Tibial nerve (tissue), 4 donors: Measurements from ENCODE around the gene CASZ1. TPM values are rescaled to one million over a fixed set of nuclear protein-coding genes. Genes with fewer than 3 reads are reported as not detected.

Source experiments
- DNase-seq, 2 donors: peaks; one replicate each; pipeline ENCODE4 v3.0.0-alpha.2; 2019; ENCODE audit warnings: low spot score in 2 of 2
- H3K27ac ChIP-seq, 4 donors: fragments of 200-600 bp; sonication (generic) in 3 of 4; one replicate each; pipeline ENCODE4 v1.5.1; 2017 to 2019; ENCODE audit warnings: mild to moderate bottlenecking in 1 of 4
- H3K27me3 ChIP-seq, 2 donors: fragments of 200-600 bp; sonication (generic) in 1 of 2; one replicate each; pipeline versions ENCODE4 v1.5.1 to v1.6.0; 2017 to 2019
- H3K36me3 ChIP-seq, 3 donors: fragments of 200-600 bp; sonication (generic); one replicate each; pipeline ENCODE4 v1.5.1; 2018 to 2019
- H3K4me1 ChIP-seq, 4 donors: fragments of 200-600 bp; sonication (generic) in 3 of 4; one replicate each; pipeline ENCODE4 v1.5.1; 2017 to 2019
- H3K4me3 ChIP-seq, 4 donors: fragments of 200-600 bp; sonication (generic) in 3 of 4; one replicate each; pipeline ENCODE4 v1.5.1; 2017 to 2019; ENCODE audit warnings: mild to moderate bottlenecking in 1 of 4, moderate library complexity in 1 of 4
- H3K9me3 ChIP-seq, 4 donors: fragments of 200-600 bp; sonication (generic) in 3 of 4; one replicate each; pipeline ENCODE4 v1.5.1; 2017 to 2019
- CTCF ChIP-seq, 5 experiments: fragments of 200-600 bp in 3 of 5; fragments of 450-650 bp in 2 of 5; sonication (generic) in 3 of 5; IDR thresholded peaks; one replicate each; pipeline ENCODE4 v1.5.1; 2016 to 2019; ENCODE audit warnings: antibody characterized with exemption in 5 of 5, mild to moderate bottlenecking in 3 of 5, moderate library complexity in 2 of 5
- EP300 ChIP-seq, 2 donors: sonication (generic); formaldehyde crosslinking; IDR thresholded peaks; one replicate each; pipeline ENCODE4 v1.6.1; 2017; ENCODE audit warnings: antibody characterized with exemption in 2 of 2, mild to moderate bottlenecking in 1 of 2
- POLR2A ChIP-seq, 2 donors: fragments of 450-650 bp; IDR thresholded peaks; one replicate each; pipeline ENCODE4 v1.6.1; 2017; ENCODE audit warnings: antibody characterized with exemption in 2 of 2, mild to moderate bottlenecking in 2 of 2, moderate library complexity in 2 of 2
- WGBS, 2 donors: methylation state at CpG; one replicate each; pipeline ENCODE4 v1.1.5; 2018; 5-methylcytosine and 5-hydroxymethylcytosine counted together
- total RNA-seq, 4 donors: library from RNA; depleted of rRNA; stranded (reverse); fragments of >200 nt; gene quantifications; one replicate each; pipeline ENCODE4 v1.1.0, GENCODE V29; 2016

Gene CASZ1
- total RNA-seq, 4 donors from 2014 or later: 1.7 to 7.5 (median 5.1) TPM

GRCh38 chr1:10784998-10785727 lies 11.3 kb downstream of the CASZ1 start:
- Histone ChIP-seq H3K27ac (no peak overlapping the region), H3K27me3 (peaks cover 0 to 79% of the 10 kb centered on the region in 2 donors), H3K4me3 (no peak overlapping the region), H3K36me3 (no peaks in the 10 kb centered on the region), H3K4me1 (no peaks in the 10 kb centered on the region), H3K9me3 (no peaks in the 10 kb centered on the region)
- TF ChIP-seq EP300 (IDR thresholded peaks at IDR 0.05) (no peak), POLR2A (IDR thresholded peaks at IDR 0.05) (no peak), CTCF (IDR thresholded peaks at IDR 0.05) (no peak)
- no peak for DNase-seq
- 69 to 71% methylated on average over 11 of the region's 11 CpGs for WGBS, 2 donors

DNA sequence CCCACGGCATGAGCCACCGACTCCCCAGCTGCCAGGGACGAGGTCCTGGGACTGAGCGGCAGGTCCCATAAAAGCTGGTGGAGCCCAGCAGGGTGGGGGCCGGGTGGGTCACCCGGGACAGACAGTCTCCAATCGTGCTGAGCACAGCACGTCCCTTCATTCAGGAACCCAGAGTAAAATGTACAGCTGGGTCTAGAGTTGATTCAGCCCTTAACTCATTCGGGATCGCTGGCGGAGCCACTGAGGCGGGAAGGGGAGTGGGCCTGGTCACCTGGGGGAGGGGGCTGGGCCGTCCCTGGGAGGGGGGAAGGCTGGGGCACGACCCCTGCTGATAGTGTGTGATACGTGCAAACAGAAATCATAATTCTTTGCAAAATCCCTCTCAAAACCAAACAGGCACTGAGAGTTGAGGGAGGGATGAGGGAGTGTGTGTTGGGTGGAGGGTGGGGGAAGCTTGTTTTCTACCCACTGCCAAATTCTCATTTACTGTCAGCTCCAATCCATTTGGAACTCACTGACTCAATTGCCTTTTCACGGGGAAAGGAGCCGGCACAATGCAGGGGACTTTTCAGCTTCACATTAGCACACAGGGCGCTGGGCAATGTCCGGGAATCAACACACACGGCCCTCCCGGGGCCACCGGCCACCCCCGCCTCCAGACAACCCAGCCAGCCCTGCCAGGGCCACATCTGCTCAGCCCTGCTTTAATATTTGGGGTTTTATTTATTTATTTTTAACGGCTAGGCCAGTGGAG lies 13.8 kb downstream of the CASZ1 start:
- Histone ChIP-seq H3K4me1 (no peaks in the 10 kb centered on the region), H3K27ac (no peak overlapping the region), H3K4me3 (no peak overlapping the region), H3K9me3 (no peaks in the 10 kb centered on the region), H3K27me3 (peaks cover 0 to 63% of the 10 kb centered on the region in 2 donors), H3K36me3 (no peaks in the 10 kb centered on the region)
- no peak for TF ChIP-seq POLR2A (IDR thresholded peaks at IDR 0.05)
- no peak for TF ChIP-seq EP300 (IDR thresholded peaks at IDR 0.05)
- TF ChIP-seq CTCF (IDR thresholded peaks at IDR 0.05): no peak
- no peak for DNase-seq
- WGBS, 2 donors: 50 to 52% methylated on average over 19 to 24 of the region's 24 CpGs

- Histone ChIP-seq H3K4me1 (no peaks in the 10 kb centered on the region), H3K27ac (no peak overlapping the region), H3K4me3 (no peak overlapping the region), H3K9me3 (no peaks in the 10 kb centered on the region), H3K36me3 (no peaks in the 10 kb centered on the region), H3K27me3 (peaks cover 0 to 48% of the 10 kb centered on the region in 2 donors)
- TF ChIP-seq CTCF (IDR thresholded peaks at IDR 0.05): no peak
- TF ChIP-seq POLR2A (IDR thresholded peaks at IDR 0.05): no peak
- TF ChIP-seq EP300 (IDR thresholded peaks at IDR 0.05): no peak
- 85 to 90% methylated on average over 6 of the region's 8 CpGs for WGBS, 2 donors
- DNase-seq: no peak
These were observed 15.3 kb downstream of the CASZ1 start for GRCh38 chr1:10781137-10781536.

DNA sequence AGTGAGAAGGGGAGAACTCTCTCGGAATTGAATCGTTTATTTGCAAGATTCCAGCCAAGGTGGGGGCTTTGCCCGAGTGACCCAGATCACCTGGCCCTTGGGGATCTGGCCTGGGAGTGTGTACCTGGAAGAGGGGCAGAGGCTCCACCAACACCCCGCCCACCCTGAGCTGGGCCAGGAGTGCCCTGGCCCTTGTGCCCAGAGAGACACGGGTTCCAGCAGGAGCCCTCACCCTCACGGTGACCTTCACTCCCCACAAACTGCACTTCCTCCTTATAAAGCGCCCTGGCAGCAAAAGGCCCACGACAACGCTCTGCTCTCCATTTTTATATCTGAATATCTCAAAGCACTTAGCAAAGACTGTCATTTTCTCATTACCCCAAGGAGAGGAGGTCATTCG lies 16.6 kb downstream of the CASZ1 start:
- Histone ChIP-seq H3K4me1 (no peaks in the 10 kb centered on the region), H3K9me3 (no peaks in the 10 kb centered on the region), H3K4me3 (no peak overlapping the region), H3K36me3 (no peaks in the 10 kb centered on the region), H3K27me3 (peaks cover 0 to 37% of the 10 kb centered on the region in 2 donors), H3K27ac (peak overlapping the region in 1 of 4 donors; percentile 23)
- no peak for DNase-seq
- TF ChIP-seq POLR2A (IDR thresholded peaks at IDR 0.05) (no peak), CTCF (IDR thresholded peaks at IDR 0.05) (no peak), EP300 (IDR thresholded peaks at IDR 0.05) (no peak)
- whole genome bisulfite sequencing, 2 donors: 65 to 69% methylated on average over 10 of the region's 10 CpGs

DNA sequence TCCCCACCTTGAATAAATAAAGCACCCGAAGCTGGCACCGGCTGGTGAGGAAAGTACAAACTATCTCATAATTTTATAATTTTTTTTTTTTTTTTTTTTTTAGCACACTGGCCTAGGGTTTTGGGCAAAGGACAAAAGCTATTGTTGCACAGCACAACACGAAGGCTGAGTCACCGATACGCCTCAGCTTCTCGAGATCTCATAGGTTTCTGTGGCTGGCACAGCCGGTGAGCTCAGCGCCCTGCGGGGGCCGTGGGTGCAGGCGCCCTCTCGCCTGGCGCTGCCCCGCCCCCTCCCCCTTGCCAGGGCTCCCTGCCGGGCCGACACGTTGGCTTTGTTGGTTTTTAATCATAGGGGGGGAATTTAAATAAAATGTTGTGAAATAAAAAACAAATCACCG lies 17.2 kb downstream of the CASZ1 start:
- 64 to 69% methylated on average over 18 of the region's 18 CpGs for WGBS, 2 donors
- TF ChIP-seq POLR2A (IDR thresholded peaks at IDR 0.05): no peak
- no peak for TF ChIP-seq CTCF (IDR thresholded peaks at IDR 0.05)
- TF ChIP-seq EP300 (IDR thresholded peaks at IDR 0.05): no peak
- Histone ChIP-seq H3K4me3 (no peak overlapping the region), H3K9me3 (no peaks in the 10 kb centered on the region), H3K27ac (peak overlapping the region in 3 of 4 donors; percentile 21 to 55 (median 34)), H3K27me3 (peaks cover 0 to 34% of the 10 kb centered on the region in 2 donors), H3K36me3 (no peaks in the 10 kb centered on the region), H3K4me1 (no peaks in the 10 kb centered on the region)
- no peak for DNase-seq
